ENCODE results near the gene TMEM185B.

The TMEM185B gene

GRCh38 chr2:120233292-120233691, 10.1 kb upstream of the TMEM185B start:
- H3K9me3 ChIP-seq: no peaks in the 10 kb centered on the region
- H3K36me3 ChIP-seq: no peaks in the 10 kb centered on the region
- no peak overlapping the region for H3K4me3 ChIP-seq (ENCODE audit: low read depth in 1 of 2, low read length in 1 of 2)
- peaks cover 21 to 24% of the 10 kb centered on the region in 2 experiments for H3K4me1 ChIP-seq (ENCODE audit: control insufficient read depth in 1 of 2, insufficient read depth in 1 of 2, low read depth in 1 of 2, low read length in 1 of 2)
- no peak for TF ChIP-seq CTCF (IDR thresholded peaks at IDR 0.05)
- H3K27ac ChIP-seq: peak overlapping the region; percentile 86
- H3K27me3 ChIP-seq: peaks cover 5% of the 10 kb centered on the region

- Histone ChIP-seq H3K27ac (peak overlapping the region; percentile 86), H3K9me3 (no peaks in the 10 kb centered on the region), H3K27me3 (peaks cover 14% of the 10 kb centered on the region), H3K4me1 (ENCODE audit: control insufficient read depth in 1 of 2, insufficient read depth in 1 of 2, low read depth in 1 of 2, low read length in 1 of 2) (peaks cover 21 to 24% of the 10 kb centered on the region in 2 experiments), H3K36me3 (no peaks in the 10 kb centered on the region), H3K4me3 (ENCODE audit: low read depth in 1 of 2, low read length in 1 of 2) (peak overlapping the region; percentile 59 to 62)
- no peak for TF ChIP-seq CTCF (IDR thresholded peaks at IDR 0.05)
Measured at GRCh38 chr2:120231974-120232635, 8.9 kb upstream of the TMEM185B start.

GRCh38 chr2:120231564-120231973, 8.4 kb upstream of the TMEM185B start:
- peak overlapping the region; percentile 86 for H3K27ac ChIP-seq
- H3K36me3 ChIP-seq: no peaks in the 10 kb centered on the region
- H3K4me1 ChIP-seq (ENCODE audit: control insufficient read depth in 1 of 2, insufficient read depth in 1 of 2, low read depth in 1 of 2, low read length in 1 of 2): peaks cover 21 to 24% of the 10 kb centered on the region in 2 experiments
- peaks cover 14% of the 10 kb centered on the region for H3K27me3 ChIP-seq
- no peak for TF ChIP-seq CTCF (IDR thresholded peaks at IDR 0.05)
- peak overlapping the region; percentile 59 to 62 for H3K4me3 ChIP-seq (ENCODE audit: low read depth in 1 of 2, low read length in 1 of 2)
- H3K9me3 ChIP-seq: no peaks in the 10 kb centered on the region

- TF ChIP-seq CTCF (IDR thresholded peaks at IDR 0.05): no peak
- Histone ChIP-seq H3K4me1 (ENCODE audit: control insufficient read depth in 1 of 2, insufficient read depth in 1 of 2, low read depth in 1 of 2, low read length in 1 of 2) (peaks cover 21 to 24% of the 10 kb centered on the region in 2 experiments), H3K27ac (no peak overlapping the region)
Measured at GRCh38 chr2:120230515-120231471, 7.6 kb upstream of the TMEM185B start.

GRCh38 chr2:120229341-120229740, 6.1 kb upstream of the TMEM185B start:
- Histone ChIP-seq H3K4me3 (ENCODE audit: low read depth in 1 of 2, low read length in 1 of 2) (no peak overlapping the region), H3K36me3 (no peaks in the 10 kb centered on the region), H3K27me3 (peaks cover 14% of the 10 kb centered on the region), H3K9me3 (no peaks in the 10 kb centered on the region), H3K4me1 (ENCODE audit: control insufficient read depth in 1 of 2, insufficient read depth in 1 of 2, low read depth in 1 of 2, low read length in 1 of 2) (peaks cover 21 to 30% of the 10 kb centered on the region in 2 experiments), H3K27ac (no peak overlapping the region)
- no peak for TF ChIP-seq CTCF (IDR thresholded peaks at IDR 0.05)

More at GRCh38 chr2:120230515-120231471, 7.6 kb upstream of the TMEM185B start:
- Histone ChIP-seq H3K9me3 (no peaks in the 10 kb centered on the region), H3K4me3 (ENCODE audit: low read depth in 1 of 2, low read length in 1 of 2) (peak overlapping the region; percentile 59 to 62), H3K36me3 (no peaks in the 10 kb centered on the region), H3K27me3 (peaks cover 14% of the 10 kb centered on the region)
